CD4-positive, alpha-beta T cell (primary cell): Measurements from ENCODE around the gene PROSER3. TPM values are rescaled to one million over a fixed set of nuclear protein-coding genes. Genes with fewer than 3 reads are reported as not detected.

ENCODE experiments used
- ATAC-seq: fragments of 200-7000 bp; cut with Tn5 transposase; one replicate; pipeline ENCODE4 v1.10.0; 2022; ENCODE audit warnings: mild to moderate bottlenecking; ENCODE audit not compliant: poor library complexity
- CTCF ChIA-PET: fragments of 350-600 bp; sonication (Branson Sonifier 250); formaldehyde crosslinking; loops from one replicate; lab custom pipeline; 2021; ENCODE audit warnings: antibody characterized with exemption, inconsistent platforms; lab: Charles Lee
- POLR2A ChIA-PET: fragments of 350-600 bp; sonication (Branson Sonifier 250); formaldehyde crosslinking; loops from one replicate; lab custom pipeline; 2021; ENCODE audit warnings: antibody characterized with exemption, inconsistent platforms; lab: Charles Lee
- DNase-seq, 14 experiments: peaks; one replicate each; pipeline ENCODE4 v3.0.0-alpha.2; 2013 to 2020; ENCODE audit warnings: mixed read lengths in 2 of 14
- H3K27ac ChIP-seq, 2 donors: one replicate each; pipeline versions ENCODE4 v1.5.1 to v1.7.0; 2013; ENCODE audit warnings: low read length in 2 of 2, low read depth in 1 of 2, mild to moderate bottlenecking in 1 of 2
- H3K27me3 ChIP-seq, 2 experiments: 1 replicate in 1 of 2; 2 replicates in 1 of 2; pipeline versions ENCODE4 v1.6.1 to v1.7.0; 2013; ENCODE audit warnings: low read length in 2 of 2, control low read depth in 1 of 2, mild to moderate bottlenecking in 1 of 2, moderate library complexity in 1 of 2; ENCODE audit not compliant: insufficient read depth in 2 of 2, control insufficient read depth in 1 of 2
- H3K36me3 ChIP-seq: one replicate; pipeline ENCODE4 v1.6.1; 2013; ENCODE audit warnings: low read length, control low read depth; ENCODE audit not compliant: insufficient read depth
- H3K4me1 ChIP-seq: one replicate; pipeline ENCODE4 v1.6.1; 2013; ENCODE audit warnings: low read length, control low read depth; ENCODE audit not compliant: insufficient read depth
- H3K4me3 ChIP-seq: one replicate; pipeline ENCODE4 v1.5.1; 2013; ENCODE audit warnings: mild to moderate bottlenecking, low read length, moderate library complexity
- H3K9me3 ChIP-seq, 2 experiments: 1 replicate in 1 of 2; 2 replicates in 1 of 2; pipeline versions ENCODE4 v1.6.1 to v1.7.0; 2013; ENCODE audit warnings: low read length in 2 of 2, mild to moderate bottlenecking in 2 of 2, control low read depth in 1 of 2, moderate library complexity in 1 of 2; ENCODE audit not compliant: control insufficient read depth in 1 of 2, insufficient read depth in 1 of 2
- H3K27ac Mint-ChIP-seq: one replicate; pipeline ENCODE4 v1.8.0; 2020; ENCODE audit warnings: mixed read lengths
- H3K27me3 Mint-ChIP-seq: one replicate; pipeline ENCODE4 v1.8.0; 2021; ENCODE audit warnings: mixed read lengths
- H3K36me3 Mint-ChIP-seq: one replicate; pipeline ENCODE4 v1.8.0; 2021; ENCODE audit warnings: low read depth, mixed read lengths
- H3K4me1 Mint-ChIP-seq: one replicate; pipeline ENCODE4 v1.8.0; 2021; ENCODE audit warnings: low read depth, mixed read lengths
- H3K4me3 Mint-ChIP-seq: one replicate; pipeline ENCODE4 v1.8.0; 2020; ENCODE audit warnings: mild to moderate bottlenecking, mixed read lengths
- H3K9me3 Mint-ChIP-seq: one replicate; pipeline ENCODE4 v1.8.0; 2020; ENCODE audit warnings: mixed read lengths
- CTCF ChIP-seq: fragments of 200-600 bp; IDR thresholded peaks from one replicate; pipeline ENCODE4 v1.8.0; 2022; ENCODE audit warnings: antibody characterized with exemption, mild to moderate bottlenecking
- intact Hi-C, 2 experiments: fragments of 100-400 bp; cut with DNase I in 1 of 2; cut with micrococcal nuclease in 1 of 2; formaldehyde crosslinking; loops; one replicate each; pipeline versions ENCODE4 v1.15.1 to v1.9.0; 2023 to 2025; cut with DNase I, micrococcal nuclease
- total RNA-seq, 174 experiments: library from RNA in 2 of 174; stranded (reverse) in 2 of 174; gene quantifications; one replicate each; pipeline ENCODE4 v1.2.3 and lab custom pipeline; 2021 to 2026

Gene PROSER3
- total RNA-seq, 2 experiments from 2014 or later, result 19.4 to 22.6 TPM

GRCh38 chr19:35811317-35812219, 53.6 kb downstream of the PROSER3 start:
- Histone ChIP-seq H3K27me3 (no peaks in the 10 kb centered on the region), H3K4me3 (no peak overlapping the region), H3K36me3 (no peaks in the 10 kb centered on the region), H3K27ac (no peak overlapping the region), H3K4me1 (no peaks in the 10 kb centered on the region), H3K9me3 (no peaks in the 10 kb centered on the region)
- ATAC-seq (no peak), DNase-seq (no peak)
- Mint-ChIP-seq H3K27ac (no peak overlapping the region), H3K4me1 (no peaks in the 10 kb centered on the region), H3K9me3 (no peaks in the 10 kb centered on the region), H3K4me3 (no peak overlapping the region), H3K27me3 (peaks cover 20% of the 10 kb centered on the region), H3K36me3 (no peaks in the 10 kb centered on the region)
- POLR2A ChIA-PET, result no interaction called here
- CTCF ChIA-PET, result no interaction called here
- intact Hi-C loops, result no loop called here
- no peak for TF ChIP-seq CTCF

GRCh38 chr19:35812220-35813042, 54.5 kb downstream of the PROSER3 start, which contains the start of gene PRODH2:
TSS of gene PRODH2 (minus strand) at chr19:35812845. CDS start at chr19:35812805, 40 bp downstream.
- TF ChIP-seq CTCF, result no peak
- Histone ChIP-seq H3K27ac (no peak within 1 kb of the TSS), H3K36me3 (no peaks in the 10 kb centered on the region), H3K27me3 (peaks cover 0 to 1% of the 10 kb centered on the region in 2 experiments), H3K9me3 (no peaks in the 10 kb centered on the region), H3K4me1 (no peaks in the 10 kb centered on the region), H3K4me3 (no peak within 1 kb of the TSS)
- H3K36me3 Mint-ChIP-seq, result no peaks in the 10 kb centered on the region
- no peaks in the 10 kb centered on the region for H3K4me1 Mint-ChIP-seq
- intact Hi-C loops, result no loop called here
- ATAC-seq, result no peak
- peaks cover 23% of the 10 kb centered on the region for H3K27me3 Mint-ChIP-seq
- CTCF ChIA-PET, result no interaction called here
- no peaks in the 10 kb centered on the region for H3K9me3 Mint-ChIP-seq
- no peak for DNase-seq
- H3K27ac Mint-ChIP-seq, result no peak within 1 kb of the TSS
- no peak within 1 kb of the TSS for H3K4me3 Mint-ChIP-seq
- POLR2A ChIA-PET, result no interaction called here

GRCh38 chr19:35813043-35813890, 55.3 kb downstream of the PROSER3 start:
- ATAC-seq (no peak), DNase-seq (no peak)
- H3K36me3 Mint-ChIP-seq, result no peaks in the 10 kb centered on the region
- Histone ChIP-seq H3K4me3 (no peak overlapping the region), H3K4me1 (no peaks in the 10 kb centered on the region), H3K27ac (no peak overlapping the region), H3K27me3 (peaks cover under 1 to 5% of the 10 kb centered on the region in 2 experiments), H3K9me3 (no peaks in the 10 kb centered on the region), H3K36me3 (no peaks in the 10 kb centered on the region)
- no peak overlapping the region for H3K4me3 Mint-ChIP-seq
- ChIA-PET CTCF (no interaction called here), POLR2A (no interaction called here)
- no peak overlapping the region for H3K27ac Mint-ChIP-seq
- H3K27me3 Mint-ChIP-seq, result peaks cover 27% of the 10 kb centered on the region
- intact Hi-C loops, result no loop called here
- no peak for TF ChIP-seq CTCF
- H3K9me3 Mint-ChIP-seq, result no peaks in the 10 kb centered on the region
- no peaks in the 10 kb centered on the region for H3K4me1 Mint-ChIP-seq
